KMS-11 (cell line): ENCODE data around the gene C22orf31.

ENCODE experiments used
- H2AFZ ChIP-seq: fragments of 200-600 bp; sonication (generic); 2 replicates; pipeline ENCODE4 v1.6.1; 2016; ENCODE audit warnings: antibody characterized with exemption, mixed run types, low read depth
- H3K27ac ChIP-seq: fragments of 200-600 bp; sonication (generic); 2 replicates; pipeline ENCODE4 v1.6.1; 2016; ENCODE audit warnings: mild to moderate bottlenecking, mixed run types
- H3K27me3 ChIP-seq: fragments of 200-600 bp; sonication (generic); 2 replicates; pipeline ENCODE4 v1.6.1; 2017; ENCODE audit warnings: mild to moderate bottlenecking, low read depth, mixed run types, moderate library complexity; ENCODE audit not compliant: insufficient read depth
- H3K36me3 ChIP-seq: fragments of 200-600 bp; sonication (generic); 2 replicates; pipeline ENCODE4 v1.6.1; 2017; ENCODE audit warnings: mild to moderate bottlenecking, mixed run types; ENCODE audit not compliant: insufficient read depth
- H3K4me1 ChIP-seq: fragments of 200-600 bp; sonication (generic); 2 replicates; pipeline ENCODE4 v1.6.1; 2016; ENCODE audit warnings: mild to moderate bottlenecking, low read depth, mixed run types; ENCODE audit not compliant: poor library complexity, severe bottlenecking
- H3K4me2 ChIP-seq: fragments of 200-600 bp; sonication (generic); 2 replicates; pipeline ENCODE4 v1.7.0; 2016; ENCODE audit warnings: mild to moderate bottlenecking, mixed run types
- H3K4me3 ChIP-seq: fragments of 200-600 bp; sonication (generic); IDR thresholded peaks from 2 replicates; pipeline ENCODE4 v1.6.1; 2017; ENCODE audit warnings: low read depth, low read length, mixed read lengths; ENCODE audit not compliant: insufficient read depth
- H3K79me2 ChIP-seq: fragments of 200-600 bp; sonication (generic); 2 replicates; pipeline ENCODE4 v1.6.1; 2016; ENCODE audit warnings: low read depth, mixed run types; ENCODE audit not compliant: insufficient read depth
- H3K9ac ChIP-seq: fragments of 200-600 bp; sonication (generic); 2 replicates; pipeline ENCODE4 v1.6.1; 2016; ENCODE audit warnings: mild to moderate bottlenecking, mixed run types
- H4K20me1 ChIP-seq: fragments of 200-600 bp; sonication (generic); 2 replicates; pipeline ENCODE4 v1.6.1; 2016; ENCODE audit warnings: mild to moderate bottlenecking, mixed run types; ENCODE audit not compliant: insufficient read depth
- CTCF ChIP-seq: fragments of 200-600 bp; sonication (generic); conservative IDR thresholded peaks from 2 replicates; pipeline ENCODE4 v1.6.1; 2017; ENCODE audit warnings: low read depth, mild to moderate bottlenecking, antibody characterized with exemption, low read length, moderate library complexity, mixed read lengths

The C22orf31 gene

GRCh38 chr22:29072193-29072978 lies 10.8 kb upstream of the C22orf31 start:
- TF ChIP-seq CTCF: no peak
- H4K20me1 ChIP-seq: no peaks in the 10 kb centered on the region
- H3K27me3 ChIP-seq: no peaks in the 10 kb centered on the region
- peaks cover 7% of the 10 kb centered on the region for H3K4me1 ChIP-seq
- H2AFZ ChIP-seq: peak overlapping the region; percentile 79; the same call in 1 of the 2 replicates
- no peak overlapping the region for H3K27ac ChIP-seq
- H3K4me2 ChIP-seq: peak overlapping the region; percentile 73
- H3K4me3 ChIP-seq: no peak overlapping the region
- H3K36me3 ChIP-seq: no peaks in the 10 kb centered on the region
- no peak overlapping the region for H3K9ac ChIP-seq
- H3K79me2 ChIP-seq: no peaks in the 10 kb centered on the region

GRCh38 chr22:29071261-29072045 lies 9.8 kb upstream of the C22orf31 start:
- TF ChIP-seq CTCF: no peak
- Histone ChIP-seq H3K36me3 (no peaks in the 10 kb centered on the region), H2AFZ (no peak overlapping the region; the same call in 1 of the 2 replicates), H3K4me1 (peaks cover 7% of the 10 kb centered on the region), H4K20me1 (no peaks in the 10 kb centered on the region), H3K27ac (no peak overlapping the region), H3K9ac (no peak overlapping the region), H3K4me2 (no peak overlapping the region), H3K4me3 (no peak overlapping the region), H3K79me2 (no peaks in the 10 kb centered on the region), H3K27me3 (no peaks in the 10 kb centered on the region)

GRCh38 chr22:29070490-29070889 lies 8.9 kb upstream of the C22orf31 start:
- Histone ChIP-seq H3K4me2 (no peak overlapping the region), H3K9ac (no peak overlapping the region), H4K20me1 (no peaks in the 10 kb centered on the region), H3K4me3 (no peak overlapping the region), H2AFZ (no peak overlapping the region), H3K27ac (no peak overlapping the region), H3K79me2 (no peaks in the 10 kb centered on the region), H3K36me3 (no peaks in the 10 kb centered on the region), H3K4me1 (peaks cover 7% of the 10 kb centered on the region), H3K27me3 (no peaks in the 10 kb centered on the region)
- no peak for TF ChIP-seq CTCF

GRCh38 chr22:29069463-29069862 lies 7.8 kb upstream of the C22orf31 start:
- no peak overlapping the region for H3K9ac ChIP-seq
- H3K27me3 ChIP-seq: no peaks in the 10 kb centered on the region
- H3K4me1 ChIP-seq: peaks cover 7% of the 10 kb centered on the region
- H2AFZ ChIP-seq: no peak overlapping the region
- no peak overlapping the region for H3K4me2 ChIP-seq
- H3K79me2 ChIP-seq: no peaks in the 10 kb centered on the region
- no peaks in the 10 kb centered on the region for H3K36me3 ChIP-seq
- H4K20me1 ChIP-seq: no peaks in the 10 kb centered on the region
- H3K27ac ChIP-seq: no peak overlapping the region
- no peak overlapping the region for H3K4me3 ChIP-seq
- no peak for TF ChIP-seq CTCF
